GM20431 (cell line): ENCODE measurements around the gene FNDC8.

Experiments used
- in situ Hi-C: fragments of 300-500 bp; cut with MseI, MboI; formaldehyde crosslinking; loops from one replicate; pipeline ENCODE4 v1.15.0; 2020; ENCODE audit warnings: low sequenced_read_pairs; ENCODE audit not compliant: unreplicated experiment

FNDC8 gene

GRCh38 chr17:35132816-35133550 lies 11.6 kb downstream of the FNDC8 start:
- in situ Hi-C loops: loop anchor here (25.0 kb wide), 1 partner anchor 721 kb away; no protein-coding TSS in a partner anchor

DNA sequence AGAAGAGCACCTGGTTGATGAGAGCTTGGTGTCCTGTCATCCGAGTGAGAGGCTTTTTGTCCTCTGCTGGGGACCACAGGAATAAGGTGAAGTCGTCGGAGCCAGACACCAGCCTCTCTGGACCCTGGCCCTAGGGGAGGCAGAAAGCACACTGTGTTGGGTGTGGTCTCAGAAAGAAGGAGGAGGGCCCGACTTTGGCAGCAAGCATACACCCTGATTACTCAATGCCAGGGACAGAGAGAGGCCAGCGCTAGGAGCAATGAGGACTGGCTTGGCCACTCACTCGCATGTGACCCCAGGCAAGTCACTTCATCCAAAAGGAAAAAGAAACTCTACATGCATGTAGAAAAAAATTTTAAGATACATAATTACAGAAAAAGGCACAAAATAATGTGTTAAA lies 13.9 kb downstream of the FNDC8 start:
- in situ Hi-C loops: loop anchor here (25.0 kb wide), 1 partner anchor 723 kb away; no protein-coding TSS in a partner anchor

- in situ Hi-C loops: loop anchor here (25.0 kb wide), 1 partner anchor 726 kb away; no protein-coding TSS in a partner anchor
These were observed 16.8 kb downstream of the FNDC8 start for GRCh38 chr17:35138218-35138617.

DNA sequence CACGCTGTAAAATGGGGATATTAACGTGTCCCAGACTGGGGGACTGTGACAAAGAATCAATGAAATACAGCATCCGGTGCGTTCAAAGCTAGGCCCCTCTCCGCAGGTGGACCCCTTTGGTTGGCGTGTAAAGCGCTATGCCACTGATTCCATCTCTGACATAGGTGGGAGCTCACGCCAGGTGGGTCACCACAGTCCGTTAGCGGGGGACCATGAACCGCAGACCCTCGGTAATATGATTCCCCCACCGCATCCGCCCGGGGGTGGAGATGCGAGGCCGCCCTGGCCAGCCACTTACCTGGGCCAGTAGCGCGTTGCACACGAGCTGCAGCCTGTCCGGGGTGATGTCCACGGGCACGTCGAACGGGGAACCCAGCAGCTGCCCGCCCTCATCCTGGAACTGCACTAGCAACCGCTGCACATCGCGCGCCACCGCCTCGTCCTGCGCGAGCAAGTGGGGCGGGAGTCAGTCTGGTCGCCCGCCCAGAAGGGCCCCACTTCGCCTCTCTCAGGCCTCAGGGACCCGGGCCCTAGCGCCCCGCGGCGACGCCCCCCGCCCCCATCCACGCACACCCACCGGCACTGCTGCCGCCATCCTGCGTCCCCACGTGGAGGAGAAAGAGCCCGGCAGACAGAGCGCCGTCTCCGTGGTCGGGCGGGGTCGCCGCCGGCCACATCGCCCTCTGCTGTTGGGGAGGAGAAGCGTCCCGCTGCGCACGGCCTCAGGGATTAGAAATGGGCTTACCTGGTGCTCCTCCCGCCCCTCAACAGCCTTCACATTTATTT lies 20.5 kb downstream of the FNDC8 start, which contains the start of gene NLE1:
Gene NLE1 (minus strand): TSS at position 623 of the 786 bp plus-strand sequence. CDS start 28 bp downstream, at position 595.
- in situ Hi-C loops: loop anchor here (25.0 kb wide), 1 partner anchor 730 kb away; no protein-coding TSS in a partner anchor

- in situ Hi-C loops: loop anchor here (25.0 kb wide), 1 partner anchor 730 kb away; no protein-coding TSS in a partner anchor
These were observed 21.0 kb downstream of the FNDC8 start for GRCh38 chr17:35142467-35142796.

- in situ Hi-C loops: loop anchor here (25.0 kb wide), 1 partner anchor 733 kb away; no protein-coding TSS in a partner anchor
These were observed 23.4 kb downstream of the FNDC8 start for GRCh38 chr17:35144840-35145239.

DNA sequence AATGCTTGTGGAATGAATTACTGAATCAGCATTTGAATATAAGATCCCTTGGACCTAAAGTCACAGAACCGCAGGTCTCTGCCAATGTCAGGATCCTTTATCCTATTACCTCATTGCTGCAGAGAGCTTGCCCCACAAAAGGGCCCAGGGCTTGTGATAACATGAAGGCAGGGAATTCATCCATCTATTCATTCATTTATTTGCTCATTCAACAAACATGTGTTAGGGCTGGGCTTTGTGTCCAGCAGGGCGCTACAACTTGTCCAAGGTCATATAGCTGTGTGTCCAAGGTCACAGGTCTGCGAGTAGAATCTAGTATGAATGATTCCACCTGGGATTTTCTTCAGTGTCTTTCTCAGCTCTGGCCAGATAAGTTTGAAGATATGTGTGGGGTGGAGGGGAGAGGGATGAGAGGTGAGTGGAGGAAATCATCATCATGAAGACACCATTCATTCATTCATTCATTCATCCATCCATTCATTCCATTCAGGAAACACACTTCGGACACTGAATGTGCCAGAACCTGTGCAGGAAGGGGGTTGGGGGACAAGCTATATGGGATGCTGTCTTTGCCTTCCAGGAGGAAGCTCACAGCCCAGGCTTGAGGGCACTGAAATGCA lies 24.9 kb downstream of the FNDC8 start:
- in situ Hi-C loops: loop anchor here (25.0 kb wide), 1 partner anchor 734 kb away; no protein-coding TSS in a partner anchor

DNA sequence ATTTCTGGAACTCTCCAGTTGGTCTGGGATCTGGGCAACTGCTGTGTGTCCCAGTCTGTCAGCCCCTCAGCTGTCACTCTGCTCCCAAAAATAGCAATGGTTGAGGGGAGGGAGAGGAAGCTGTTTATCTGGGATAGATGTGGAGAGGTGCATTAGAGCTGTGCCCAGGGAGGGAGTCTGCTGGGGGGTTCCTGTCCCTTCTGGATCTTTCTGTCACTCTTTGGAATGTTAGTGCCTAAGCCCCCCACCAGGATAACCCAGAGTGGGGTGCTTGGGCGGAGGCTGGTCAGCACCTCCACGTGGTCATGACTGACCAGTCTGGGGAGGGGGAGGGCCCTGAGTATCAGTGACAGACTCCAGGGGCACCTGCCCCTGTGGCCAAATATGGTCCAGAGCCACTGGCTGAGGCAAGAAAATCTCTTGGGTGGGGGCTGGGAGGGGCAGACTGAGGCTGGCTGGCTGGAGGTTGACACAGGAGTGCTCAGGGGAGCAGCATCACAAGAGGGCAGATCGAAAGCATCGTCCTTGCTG lies 26.0 kb downstream of the FNDC8 start, which contains the start of gene UNC45B:
Gene UNC45B (plus strand): TSS at position 443 of the 531 bp plus-strand sequence. CDS start 447 bp downstream, outside the sequence.
- in situ Hi-C loops: loop anchor here (25.0 kb wide), 1 partner anchor 735 kb away; no protein-coding TSS in a partner anchor

- in situ Hi-C loops: loop anchor here (25.0 kb wide), 1 partner anchor 736 kb away; no protein-coding TSS in a partner anchor
These were observed 26.7 kb downstream of the FNDC8 start for GRCh38 chr17:35148144-35148543.

- in situ Hi-C loops: loop anchor here (25.0 kb wide), 3 partner anchors 387 to 738 kb away; partner anchors contain the start of genes RASL10B and SLFN12L
These were observed 28.5 kb downstream of the FNDC8 start for GRCh38 chr17:35149941-35150340.

GRCh38 chr17:35151080-35151479 lies 29.7 kb downstream of the FNDC8 start:
- in situ Hi-C loops: loop anchor here (25.0 kb wide), 2 partner anchors 386 to 586 kb away; partner anchors contain the start of genes RASL10B and SLFN12L

DNA sequence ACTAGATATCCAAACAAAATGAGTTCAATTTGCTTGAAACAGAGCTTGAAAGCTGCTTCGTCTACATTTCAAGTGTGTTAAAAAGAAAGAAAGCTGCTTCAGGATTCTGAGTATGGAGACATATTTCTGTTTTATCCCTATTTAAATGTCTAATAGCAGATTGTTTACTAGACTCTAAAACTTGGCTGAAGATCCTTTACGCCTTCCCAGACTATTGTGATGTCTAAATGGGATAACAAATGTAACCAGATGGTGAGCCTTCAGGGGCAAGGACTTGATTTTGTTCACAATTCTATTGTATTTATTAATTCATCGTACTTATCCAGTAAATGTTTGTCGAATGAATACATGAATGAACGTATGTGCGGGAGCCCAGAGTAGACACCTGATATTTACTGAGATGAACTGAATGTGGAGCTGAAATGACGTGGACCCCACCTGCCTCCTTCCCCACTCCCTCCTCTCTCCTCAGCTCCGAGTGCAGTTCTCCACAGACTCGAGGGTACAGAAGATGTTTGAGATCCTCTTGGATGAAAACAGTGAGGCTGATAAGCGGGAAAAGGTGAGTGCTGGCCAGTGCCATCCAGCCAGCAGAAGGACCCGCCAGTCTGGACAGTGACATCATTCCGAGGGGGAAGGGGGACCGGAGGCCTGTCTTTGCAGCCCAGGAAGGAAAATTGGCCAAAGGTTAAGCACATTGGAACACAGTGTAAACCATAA lies 31.2 kb downstream of the FNDC8 start:
- in situ Hi-C loops: loop anchor here (25.0 kb wide), 2 partner anchors 385 to 585 kb away; partner anchors contain the start of genes RASL10B and SLFN12L

- in situ Hi-C loops: loop anchor here (25.0 kb wide), 2 partner anchors 383 to 583 kb away; partner anchors contain the start of genes RASL10B and SLFN12L
These were observed 33.1 kb downstream of the FNDC8 start for GRCh38 chr17:35154196-35155165.

DNA sequence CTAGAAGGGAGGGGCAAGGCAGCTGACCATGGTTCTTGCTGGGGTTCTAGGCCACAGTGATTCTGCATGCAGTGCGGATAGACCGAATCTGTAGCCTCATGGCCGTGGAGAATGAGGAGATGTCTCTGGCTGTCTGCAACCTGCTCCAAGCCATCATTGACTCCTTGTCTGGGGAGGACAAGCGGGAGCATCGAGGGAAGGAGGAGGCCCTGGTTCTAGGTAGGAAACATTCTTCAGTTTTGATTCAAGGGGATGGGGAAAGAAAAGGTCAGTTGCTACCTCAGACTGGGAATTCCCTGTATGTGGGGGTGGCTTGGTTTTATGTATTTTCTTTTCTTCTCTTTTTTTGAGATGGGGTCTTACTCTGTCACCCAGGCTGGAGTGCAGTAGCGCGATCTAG lies 33.8 kb downstream of the FNDC8 start:
- in situ Hi-C loops: loop anchor here (25.0 kb wide), 2 partner anchors 382 to 582 kb away; partner anchors contain the start of genes RASL10B and SLFN12L

- in situ Hi-C loops: loop anchor here (25.0 kb wide), 2 partner anchors 377 to 577 kb away; partner anchors contain the start of genes RASL10B and SLFN12L
These were observed 38.5 kb downstream of the FNDC8 start for GRCh38 chr17:35159940-35160339.

DNA sequence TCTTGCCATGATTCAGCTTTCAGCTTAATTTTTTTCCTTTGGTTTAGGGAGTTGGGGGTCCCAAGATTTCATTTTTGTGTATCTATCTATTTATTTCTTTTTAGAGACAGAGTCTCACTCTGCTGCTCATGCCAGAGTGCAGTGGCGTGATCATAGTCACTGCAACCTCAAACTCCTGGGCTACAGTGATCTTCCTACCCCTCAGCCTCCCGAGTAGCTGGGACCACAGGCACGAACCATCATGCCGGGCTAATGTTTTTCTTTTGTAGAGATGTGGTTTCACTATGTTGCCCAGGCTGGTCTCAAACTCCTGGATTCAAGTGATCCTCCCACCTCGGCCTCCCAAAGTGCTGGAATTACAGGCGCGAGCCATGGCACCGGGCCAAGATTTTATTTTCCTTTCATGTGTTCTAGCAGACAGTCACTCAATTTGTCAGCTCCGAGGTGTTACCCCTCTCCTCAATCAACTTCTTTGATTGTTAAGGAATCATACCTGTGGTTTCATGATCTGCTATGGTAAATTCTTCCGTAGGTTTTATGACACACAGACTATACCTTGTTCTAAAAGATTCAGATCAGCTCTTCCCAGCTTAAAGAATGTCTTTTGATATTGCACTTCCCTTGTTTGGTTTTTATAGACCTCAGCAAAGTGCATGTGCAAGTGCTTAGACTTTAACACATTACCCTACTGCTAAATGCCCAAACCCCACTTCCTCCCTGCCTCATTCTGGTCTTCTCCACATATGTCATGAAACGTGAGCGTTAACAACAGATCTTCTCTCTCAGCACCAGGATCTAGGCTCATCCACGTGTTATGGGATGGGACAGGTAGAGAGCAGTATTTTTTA lies 39.2 kb downstream of the FNDC8 start:
- in situ Hi-C loops: loop anchor here (25.0 kb wide), 2 partner anchors 377 to 577 kb away; partner anchors contain the start of genes RASL10B and SLFN12L
